Ascending aorta (tissue), 2 donors: Measurements from ENCODE around the gene ITPA. TPM values are rescaled to one million over a fixed set of nuclear protein-coding genes. Genes with fewer than 3 reads are reported as not detected.
A peak's percentile ranks its signal among the peaks of the same experiment; 100 is the strongest.

Source experiments
- DNase-seq, 2 donors: peaks; one replicate each; pipeline ENCODE4 v3.0.0-alpha.2; 2019; ENCODE audit warnings: low spot score in 2 of 2
- H3K27ac ChIP-seq, 2 donors: fragments of 200-600 bp; sonication (generic); one replicate each; pipeline ENCODE4 v1.5.1; 2016 to 2017; ENCODE audit warnings: mild to moderate bottlenecking in 1 of 2
- H3K27me3 ChIP-seq: fragments of 200-600 bp; sonication (generic); one replicate; pipeline ENCODE4 v1.5.1; 2017
- H3K36me3 ChIP-seq, 2 donors: fragments of 200-600 bp; sonication (generic); one replicate each; pipeline ENCODE4 v1.5.1; 2016
- H3K4me1 ChIP-seq, 2 donors: fragments of 200-600 bp; sonication (generic); one replicate each; pipeline ENCODE4 v1.5.1; 2016 to 2017; ENCODE audit warnings: mild to moderate bottlenecking in 1 of 2
- H3K4me3 ChIP-seq, 2 donors: fragments of 200-600 bp; sonication (generic); one replicate each; pipeline ENCODE4 v1.5.1; 2016 to 2017; ENCODE audit warnings: mild to moderate bottlenecking in 1 of 2
- H3K9me3 ChIP-seq, 2 donors: fragments of 200-600 bp; sonication (generic); one replicate each; pipeline ENCODE4 v1.5.1; 2016
- CTCF ChIP-seq, 3 experiments: fragments of 200-600 bp in 2 of 3; fragments of 450-650 bp in 1 of 3; sonication (generic) in 2 of 3; IDR thresholded peaks; one replicate each; pipeline ENCODE4 v1.5.1; 2016 to 2019; ENCODE audit warnings: antibody characterized with exemption in 3 of 3, mild to moderate bottlenecking in 1 of 3, moderate library complexity in 1 of 3
- intact Hi-C: fragments of 100-400 bp; cut with DNase I; formaldehyde crosslinking; loops from one replicate; pipeline ENCODE4 v1.15.1; 2023
- total RNA-seq: library from RNA; depleted of rRNA; stranded (reverse); fragments of >200 nt; gene quantifications from one replicate; pipeline ENCODE4 v1.1.0, GENCODE V29; 2016

Gene ITPA
- total RNA-seq, 1 donor from 2014 or later, result 111 TPM

GRCh38 chr20:3237958-3238615 lies 28.8 kb downstream of the ITPA start:
- Histone ChIP-seq H3K4me3 (peak overlapping the region; percentile 78 to 92), H3K4me1 (peaks cover 8 to 11% of the 10 kb centered on the region in 2 donors), H3K27ac (no peak overlapping the region), H3K9me3 (no peaks in the 10 kb centered on the region), H3K36me3 (no peaks in the 10 kb centered on the region), H3K27me3 (peaks cover 9% of the 10 kb centered on the region)
- intact Hi-C loops, result no loop called here
- no peak for DNase-seq
- TF ChIP-seq CTCF (IDR thresholded peaks at IDR 0.05), result no peak

GRCh38 chr20:3238616-3239025 lies 29.3 kb downstream of the ITPA start:
- peaks cover 9% of the 10 kb centered on the region for H3K27me3 ChIP-seq
- H3K27ac ChIP-seq, result no peak overlapping the region
- H3K9me3 ChIP-seq, result no peaks in the 10 kb centered on the region
- peaks cover 8 to 11% of the 10 kb centered on the region in 2 donors for H3K4me1 ChIP-seq
- H3K36me3 ChIP-seq, result no peaks in the 10 kb centered on the region
- TF ChIP-seq CTCF (IDR thresholded peaks at IDR 0.05), result no peak
- peak overlapping the region; percentile 78 to 92 for H3K4me3 ChIP-seq
- intact Hi-C loops, result no loop called here
- no peak for DNase-seq

- TF ChIP-seq CTCF (IDR thresholded peaks at IDR 0.05), result no peak
- no peak within 1 kb of the TSS for H3K27ac ChIP-seq
- H3K27me3 ChIP-seq, result peaks cover 9% of the 10 kb centered on the region
- intact Hi-C loops, result no loop called here
- no peaks in the 10 kb centered on the region for H3K36me3 ChIP-seq
- peak in 1 of 2 donors; percentile 76 for DNase-seq
- H3K4me3 ChIP-seq, result peak within 1 kb of the TSS; percentile 78 to 92
- H3K9me3 ChIP-seq, result no peaks in the 10 kb centered on the region
- peaks cover 8 to 11% of the 10 kb centered on the region in 2 donors for H3K4me1 ChIP-seq
Observed at GRCh38 chr20:3239026-3239866, 29.9 kb downstream of the ITPA start, which contains the start of gene SLC4A11. Gene SLC4A11 (minus strand): TSS chr20:3239190. CDS start chr20:3239137, 53 bp downstream.

- Histone ChIP-seq H3K9me3 (no peaks in the 10 kb centered on the region), H3K36me3 (no peaks in the 10 kb centered on the region), H3K27ac (no peak overlapping the region), H3K4me1 (peaks cover 8 to 11% of the 10 kb centered on the region in 2 donors), H3K4me3 (peak overlapping the region; percentile 78 to 92), H3K27me3 (peaks cover 9% of the 10 kb centered on the region)
- intact Hi-C loops, result no loop called here
- DNase-seq, result no peak
- no peak for TF ChIP-seq CTCF (IDR thresholded peaks at IDR 0.05)
Observed at GRCh38 chr20:3239867-3240775, 30.8 kb downstream of the ITPA start.

- intact Hi-C loops, result no loop called here
- Histone ChIP-seq H3K4me3 (no peak overlapping the region), H3K27me3 (peaks cover 9% of the 10 kb centered on the region), H3K27ac (no peak overlapping the region), H3K4me1 (peaks cover 8 to 11% of the 10 kb centered on the region in 2 donors), H3K36me3 (no peaks in the 10 kb centered on the region), H3K9me3 (no peaks in the 10 kb centered on the region)
- TF ChIP-seq CTCF (IDR thresholded peaks at IDR 0.05), result no peak
- DNase-seq, result no peak
Observed at GRCh38 chr20:3240776-3241363, 31.6 kb downstream of the ITPA start.
